A375 (cell line): ENCODE measurements around the gene ERBB4. TPM values are rescaled to one million over a fixed set of nuclear protein-coding genes. Genes with fewer than 3 reads are reported as not detected.

Experiments
- small RNA-seq: library from RNA; depleted of rRNA; stranded (forward); fragments of <200 nt; gene quantifications from one replicate; pipeline ENCODE3, GENCODE V24; 2014
- total RNA-seq: library from RNA; depleted of rRNA; stranded (reverse); fragments of >200 nt; shearing (Covaris generic); gene quantifications from 2 replicates; pipeline ENCODE4 v1.2.3, GENCODE V29; 2014; rRNA removed

Gene ERBB4
- 0.03 and 0.08 TPM in 2 replicates for total RNA-seq

GRCh38 chr2:212538305-212539071, at the start of gene ERBB4:
TSS of gene ERBB4 (minus strand) at chr2:212538802. CDS start at chr2:212538530, 272 bp downstream.

Small RNA genes within 50 kb of the gene (small RNA-seq; reads per million reads assigned to genes)
- gene MIR548F2 (not detected), gene RNA5SP119 (1.6 reads per million, percentile 69 among the genes with 10 or more reads in this experiment)
